GM19239 (cell line): ENCODE results near the gene DDX3Y.

ENCODE experiments used
- DNase-seq: peaks from one replicate; pipeline ENCODE4 v3.0.0; 2011; ENCODE audit warnings: low spot score; ENCODE audit not compliant: insufficient read length
- FAIRE-seq: peaks from 2 replicates; lab custom pipeline; 2011; peaks lifted over from hg19 to GRCh38; lab: Jason Lieb, UNC

Gene DDX3Y

GRCh38 chrY:12904618-12905516 lies at the start of gene DDX3Y:
Gene DDX3Y, plus strand, starts transcription at chrY:12904868. Its CDS starts 69 bp downstream, at chrY:12904937.
- DNase-seq (peak; percentile 45), FAIRE-seq (peak; percentile 97)

GRCh38 chrY:12855791-12856275 lies 48.8 kb upstream of the DDX3Y start:
- DNase-seq = no peak
- no peak for FAIRE-seq

GRCh38 chrY:12867960-12868359 lies 36.7 kb upstream of the DDX3Y start:
- no peak for FAIRE-seq
- DNase-seq = no peak

- DNase-seq (no peak), FAIRE-seq (no peak)
These were observed 7.7 kb upstream of the DDX3Y start for GRCh38 chrY:12896973-12897372.

- no peak for FAIRE-seq
- DNase-seq = no peak
These were observed 6.1 kb upstream of the DDX3Y start for GRCh38 chrY:12898604-12899003.

- peak; percentile 16 for DNase-seq
- peak; percentile 75 for FAIRE-seq
These were observed 827 bp downstream of the DDX3Y start for GRCh38 chrY:12905517-12905872.

- DNase-seq (no peak), FAIRE-seq (no peak)
These were observed 1.2 kb downstream of the DDX3Y start for GRCh38 chrY:12905895-12906294.

GRCh38 chrY:12913541-12913940 lies 8.9 kb downstream of the DDX3Y start:
- FAIRE-seq = no peak
- no peak for DNase-seq

- no peak for FAIRE-seq
- no peak for DNase-seq
These were observed 23.4 kb downstream of the DDX3Y start for GRCh38 chrY:12928043-12928442.

GRCh38 chrY:12941725-12942687 lies 37.3 kb downstream of the DDX3Y start:
- FAIRE-seq = peak; percentile 86
- DNase-seq = no peak
